Measurements from ENCODE around the gene NOD1.
"Not testable (repeated sequence)": the region's sequence is repeated elsewhere in the genome, so short reads cannot be mapped to it uniquely, and the experiment has no call there.

NOD1 gene

DNA sequence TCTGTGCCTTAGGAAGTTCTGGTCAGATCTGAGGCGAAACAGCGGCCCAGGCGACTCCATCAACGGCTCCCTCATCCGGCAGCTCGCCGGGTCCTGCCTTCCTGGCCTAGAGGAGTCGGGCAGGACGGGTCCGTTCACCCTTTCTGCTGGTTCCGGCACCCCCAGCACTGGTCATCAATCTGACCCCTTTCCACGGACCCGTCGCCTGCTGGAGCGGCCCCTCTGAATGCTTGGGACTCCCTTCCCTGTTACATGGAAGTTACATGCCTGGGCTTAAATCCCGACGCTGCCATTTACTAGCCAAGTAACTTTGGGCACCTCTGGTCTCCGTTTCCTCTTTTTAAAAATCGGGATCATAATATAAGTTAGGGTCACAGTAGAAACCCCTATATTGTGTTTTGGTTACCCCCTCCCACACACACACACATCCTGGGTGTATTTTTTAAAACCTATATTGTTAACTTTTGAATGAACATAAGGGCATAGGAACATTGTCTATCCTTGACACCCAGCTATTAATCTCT is 26.7 kb upstream of the NOD1 start:
- no peak for DNase-seq
- in situ Hi-C loops (cut with MboI; ENCODE audit: low pct_unique_long_range_greater_than_20kb, low sequenced_read_pairs), result no loop called here

DNA sequence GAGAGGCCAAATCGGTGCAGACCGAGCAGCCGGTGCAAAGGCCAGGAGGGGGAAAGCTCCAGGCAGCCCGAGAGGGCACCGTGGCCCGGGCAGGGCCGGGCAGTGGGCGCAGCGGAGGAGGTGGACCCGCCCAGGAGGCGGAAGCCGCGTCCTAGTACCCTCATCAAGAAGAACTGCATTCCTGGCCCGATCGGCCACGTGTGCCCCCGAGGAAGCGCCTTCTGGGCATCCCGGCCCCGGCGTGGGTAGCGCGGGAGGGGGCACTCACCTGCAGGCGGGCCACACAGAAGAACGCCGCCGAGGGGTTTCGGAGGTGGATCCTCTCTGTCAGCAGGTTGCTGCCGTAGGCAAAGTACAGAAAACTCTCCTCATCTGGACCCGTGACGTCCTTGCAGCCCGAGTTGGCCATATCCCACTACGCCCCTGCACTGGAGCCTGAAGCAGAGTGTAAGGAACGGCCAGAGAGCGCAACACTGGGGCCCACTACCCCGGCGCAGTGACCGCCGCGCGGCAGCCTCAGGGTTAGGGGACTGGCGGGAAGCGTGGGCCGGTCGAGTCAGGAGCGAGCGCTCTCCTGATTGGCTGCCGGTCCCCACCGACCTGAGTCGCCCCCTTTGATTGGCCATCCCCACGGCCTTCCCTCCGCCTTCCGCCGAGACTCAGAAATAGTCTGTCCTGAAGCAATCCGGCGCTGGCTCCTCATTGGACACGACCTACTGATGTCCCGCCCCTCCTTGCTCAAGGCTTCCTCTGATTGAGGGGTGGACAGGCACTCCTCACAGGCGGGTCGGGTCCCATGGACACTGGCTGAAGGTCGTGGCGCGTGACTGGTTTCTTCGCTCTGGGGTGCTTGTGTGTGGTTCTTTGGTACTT is 26.0 kb upstream of the NOD1 start, which contains the start of gene GGCT:
GGCT (minus strand) TSS at position 529 of the 873 bp plus-strand sequence; CDS start at position 409, 120 bp downstream.
- peak; percentile 99 for DNase-seq
- in situ Hi-C loops (cut with MboI; ENCODE audit: low pct_unique_long_range_greater_than_20kb, low sequenced_read_pairs), result no loop called here

DNA sequence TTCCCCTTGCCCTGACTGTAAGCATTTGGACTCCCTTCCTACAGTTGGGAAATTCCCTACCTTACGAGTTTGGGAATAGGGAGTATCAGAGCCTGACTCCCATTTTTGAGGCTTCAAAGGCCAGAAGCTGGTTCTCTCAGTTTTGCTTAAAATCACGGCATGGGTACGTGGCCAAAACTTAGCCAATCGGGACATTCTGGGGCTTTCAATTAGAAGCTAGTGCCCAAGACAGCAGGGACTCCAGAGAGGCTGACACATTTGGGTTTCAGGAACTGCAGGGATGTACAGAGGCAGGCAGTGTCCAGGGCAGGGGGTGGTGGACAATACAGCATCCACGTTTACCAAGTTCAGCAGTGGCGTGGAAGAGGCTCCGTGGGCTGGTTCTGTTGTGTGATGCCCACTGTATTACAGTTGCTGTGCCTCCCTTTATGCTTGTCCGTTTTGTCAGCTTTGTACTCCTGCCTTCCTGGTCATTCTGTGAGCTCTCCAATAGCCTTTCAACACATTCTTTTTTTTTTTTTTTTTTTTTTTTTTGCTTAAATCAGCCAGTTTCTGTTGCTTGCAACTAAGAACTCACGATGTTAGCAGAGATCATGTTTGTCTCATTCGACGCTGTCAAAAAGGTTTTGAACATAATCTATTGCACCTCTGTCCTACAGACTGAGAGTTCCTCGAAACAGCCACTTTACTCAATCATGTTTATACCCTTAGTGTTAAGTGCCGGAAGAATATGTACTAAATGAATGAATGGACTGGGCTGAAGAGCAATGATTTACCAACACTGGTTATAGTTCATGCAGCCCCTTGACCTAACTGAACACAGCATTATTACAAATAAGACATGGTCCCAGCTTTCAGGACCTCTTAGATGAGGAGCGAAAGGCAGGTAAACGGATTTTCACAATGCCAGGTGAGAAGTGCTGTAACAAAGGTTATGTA is 25.0 kb upstream of the NOD1 start:
- DNase-seq, result no peak
- in situ Hi-C loops (cut with MboI; ENCODE audit: low pct_unique_long_range_greater_than_20kb, low sequenced_read_pairs), result no loop called here

DNA sequence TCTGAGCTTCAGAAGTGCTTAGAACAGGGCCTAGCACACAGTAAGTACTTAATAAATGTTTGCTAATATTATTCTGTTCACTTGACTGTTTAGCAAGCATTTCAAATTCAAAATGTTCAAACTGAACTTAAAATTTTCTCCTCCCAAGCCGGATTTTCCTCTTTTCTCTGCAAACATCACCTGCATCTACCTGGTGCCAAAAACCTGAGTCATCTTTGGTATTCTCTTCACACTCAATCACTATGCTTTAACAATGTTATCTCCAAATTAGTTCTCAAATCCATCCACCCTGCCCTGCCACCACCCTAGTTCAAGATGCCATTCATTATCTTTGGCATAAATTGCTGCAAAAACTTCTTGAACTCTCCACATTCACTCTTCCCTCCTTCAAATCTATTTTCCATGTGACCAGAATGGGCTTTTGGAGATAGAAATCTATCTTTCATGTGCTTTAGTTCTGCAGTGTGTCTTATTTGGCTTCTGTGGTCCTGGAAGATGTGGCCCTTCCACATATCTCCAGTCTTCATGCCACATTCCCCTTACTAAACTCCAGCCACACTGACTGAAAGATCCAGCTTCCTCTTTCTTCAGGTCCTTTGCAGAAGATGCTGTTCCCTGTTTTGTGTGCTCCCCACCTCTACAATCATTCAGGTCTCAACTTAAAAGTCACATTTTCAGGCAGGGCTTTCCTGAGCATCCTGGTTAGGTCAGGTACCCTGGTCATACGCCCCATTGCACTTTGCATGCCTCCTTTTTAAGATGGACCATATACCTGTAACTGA is 24.1 kb upstream of the NOD1 start:
- DNase-seq, result peak; percentile 56

DNA sequence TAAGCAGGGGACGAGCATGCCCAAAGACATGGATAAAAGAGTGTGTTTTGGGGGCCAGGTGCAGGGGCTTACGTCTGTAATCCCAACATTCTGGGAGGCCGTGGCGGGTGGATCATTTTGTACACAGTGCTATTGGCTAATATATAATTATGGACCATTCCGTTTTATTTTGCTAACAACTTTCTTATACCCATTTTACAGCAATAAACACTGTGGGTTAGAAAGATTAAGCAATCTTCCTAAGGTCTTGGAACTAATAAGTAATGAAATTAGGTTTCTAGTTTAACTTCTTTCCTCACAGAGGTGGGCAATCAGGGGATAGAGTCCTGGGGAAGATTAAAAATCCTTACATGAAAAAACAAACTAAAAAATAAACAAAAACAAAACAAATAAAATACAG is 22.7 kb upstream of the NOD1 start:
- in situ Hi-C loops (cut with MboI; ENCODE audit: low pct_unique_long_range_greater_than_20kb, low sequenced_read_pairs), result no loop called here

More for the DNA sequence above, 24.1 kb upstream of the NOD1 start:
- in situ Hi-C loops (cut with MboI; ENCODE audit: low pct_unique_long_range_greater_than_20kb, low sequenced_read_pairs), result no loop called here

DNA sequence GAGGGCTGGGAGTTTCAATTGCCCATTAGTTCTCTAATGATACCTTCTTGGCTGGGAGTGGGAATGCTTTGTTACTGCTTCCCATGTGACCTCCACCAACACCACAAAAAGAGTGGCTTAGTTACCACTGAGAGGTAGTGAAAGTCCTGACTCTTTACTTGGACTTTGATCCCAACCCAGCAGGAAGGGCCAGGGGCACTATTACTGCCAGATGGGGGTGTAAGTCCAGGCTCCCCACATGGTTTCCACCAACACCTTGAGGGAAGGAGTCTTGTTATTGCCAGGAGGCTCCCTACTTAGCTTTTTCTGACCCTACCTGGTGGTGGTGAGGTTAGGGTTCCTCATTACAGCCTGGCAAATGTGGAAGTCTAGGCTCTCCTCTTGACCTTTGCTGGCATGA is 14.6 kb upstream of the NOD1 start:
- DNase-seq, result no peak
- in situ Hi-C loops (cut with MboI; ENCODE audit: low pct_unique_long_range_greater_than_20kb, low sequenced_read_pairs), result no loop called here

More for the DNA sequence above, 22.7 kb upstream of the NOD1 start:
- no peak for DNase-seq

DNA sequence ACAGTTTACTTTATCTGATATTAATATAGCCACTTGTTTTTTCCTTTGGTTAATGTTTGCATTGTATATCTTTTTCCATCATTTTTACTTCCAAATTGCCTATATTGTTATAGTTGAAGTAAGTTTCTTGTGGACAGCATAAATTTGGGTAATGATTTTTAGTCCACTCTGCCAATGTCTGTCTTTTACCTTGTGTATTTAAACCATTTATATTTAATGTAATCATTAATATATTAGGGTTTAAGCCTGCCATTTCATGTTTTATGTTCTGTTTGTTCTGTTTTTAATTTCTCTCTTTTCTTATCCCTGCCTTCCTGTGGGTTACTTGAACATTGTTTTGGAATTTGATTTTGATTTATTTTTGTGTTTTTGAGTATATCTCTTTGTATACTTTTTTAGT is 12.8 kb upstream of the NOD1 start:
- DNase-seq, result no peak
- in situ Hi-C loops (cut with MboI; ENCODE audit: low pct_unique_long_range_greater_than_20kb, low sequenced_read_pairs), result no loop called here

DNA sequence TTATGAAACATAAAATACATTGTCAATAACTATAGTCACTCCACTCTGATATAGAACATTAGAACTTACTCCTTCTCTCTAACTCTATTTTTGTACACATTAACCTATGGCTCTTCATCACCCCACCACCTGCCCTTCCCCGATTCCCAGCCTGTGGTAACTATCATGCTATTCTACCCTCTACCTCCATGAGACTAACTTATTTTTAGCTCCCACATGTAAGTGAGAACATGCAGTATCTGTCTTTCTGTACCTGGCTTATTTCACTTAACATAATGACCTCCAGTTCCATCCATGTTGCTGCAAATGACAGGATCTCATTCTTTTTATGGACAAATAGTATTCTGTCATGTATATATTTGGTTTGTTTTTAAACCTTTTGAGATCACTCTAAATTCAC is 8.8 kb upstream of the NOD1 start:
- in situ Hi-C loops (cut with MboI; ENCODE audit: low pct_unique_long_range_greater_than_20kb, low sequenced_read_pairs), result no loop called here
- DNase-seq, result no peak

DNA sequence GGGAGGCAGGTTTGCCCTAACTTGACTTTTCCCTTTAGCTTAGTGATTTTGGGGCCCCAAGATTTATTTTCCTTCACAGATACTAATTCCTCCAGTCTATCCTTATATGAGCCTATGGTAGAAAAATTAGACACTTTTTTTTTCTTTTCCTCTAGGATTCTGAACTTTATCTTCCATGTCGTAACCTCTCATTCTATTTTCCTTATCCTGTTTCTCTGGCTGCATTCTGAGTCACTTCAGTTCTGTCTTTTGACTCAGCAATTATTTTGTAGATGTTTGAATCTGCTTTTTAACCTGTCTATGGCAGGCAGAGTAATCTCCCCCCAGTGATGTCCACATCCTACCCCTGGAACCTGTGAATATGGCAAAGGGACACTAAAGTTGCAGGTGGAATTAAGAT is 7.1 kb upstream of the NOD1 start:
- in situ Hi-C loops (cut with MboI; ENCODE audit: low pct_unique_long_range_greater_than_20kb, low sequenced_read_pairs), result no loop called here
- no peak for DNase-seq

DNA sequence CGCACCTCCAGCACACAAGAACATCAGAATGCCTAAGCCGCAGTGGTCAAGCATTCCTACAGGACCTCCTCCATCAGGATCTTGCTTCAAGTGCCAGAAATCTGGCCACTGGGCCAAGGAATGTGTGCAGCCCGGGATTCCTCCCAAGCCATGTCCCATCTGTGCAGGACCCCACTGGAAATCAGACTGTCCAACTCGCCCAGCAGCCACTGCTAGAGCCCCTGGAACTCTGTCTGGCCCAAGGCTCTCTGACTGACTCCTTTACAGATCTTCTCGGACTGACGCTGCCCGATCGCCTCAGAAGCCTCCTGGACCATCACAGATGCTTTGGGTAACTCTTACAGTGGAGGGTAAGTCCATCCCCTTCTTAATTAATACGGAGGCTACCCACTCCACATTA is 2.8 kb upstream of the NOD1 start:
- DNase-seq; in situ Hi-C loops (cut with MboI; ENCODE audit: low pct_unique_long_range_greater_than_20kb, low sequenced_read_pairs): not testable (repeated sequence)

DNA sequence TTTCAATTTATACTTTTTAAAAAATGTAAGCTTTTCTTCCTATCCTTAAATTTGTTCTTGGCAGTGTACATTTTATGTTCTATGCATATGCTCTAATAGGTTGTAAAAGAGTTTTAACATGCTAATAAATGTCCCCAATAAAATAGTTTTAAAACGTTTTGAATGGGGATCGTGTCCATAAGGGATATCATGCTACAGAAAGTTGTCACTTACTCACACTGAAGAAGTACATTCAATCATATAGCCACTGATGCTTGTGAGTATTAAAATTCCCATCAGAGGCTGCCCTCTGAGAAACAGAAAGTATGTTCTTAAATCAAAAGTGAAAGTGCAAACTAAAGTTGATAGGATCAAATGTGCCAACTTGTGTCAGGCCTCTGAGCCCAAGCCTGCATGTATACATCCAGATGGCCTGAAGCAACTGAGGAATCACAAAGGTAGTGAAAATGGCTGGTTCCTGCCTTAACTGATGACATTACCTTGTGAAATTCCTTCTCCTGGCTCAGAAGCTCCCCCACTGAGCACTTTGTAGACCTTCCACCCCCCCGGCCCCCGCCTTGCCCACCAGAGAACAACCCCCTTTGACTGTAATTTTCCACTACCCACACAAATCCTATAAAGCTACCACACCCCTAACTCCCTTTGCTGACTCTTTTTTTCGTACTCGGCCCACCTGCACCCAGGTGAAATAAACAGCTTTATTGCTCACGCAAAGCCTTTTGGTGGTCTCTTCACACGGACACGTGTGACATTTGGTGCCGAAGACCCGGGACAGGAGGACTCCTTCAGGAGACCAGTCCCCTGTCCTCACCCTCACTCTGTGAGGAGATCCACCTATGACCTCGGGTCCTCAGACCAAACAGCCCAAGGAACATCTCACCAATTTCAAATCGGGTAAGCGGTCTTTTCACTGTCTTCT is 877 bp upstream of the NOD1 start:
- in situ Hi-C loops (cut with MboI; ENCODE audit: low pct_unique_long_range_greater_than_20kb, low sequenced_read_pairs), result no loop called here
- no peak for DNase-seq

DNA sequence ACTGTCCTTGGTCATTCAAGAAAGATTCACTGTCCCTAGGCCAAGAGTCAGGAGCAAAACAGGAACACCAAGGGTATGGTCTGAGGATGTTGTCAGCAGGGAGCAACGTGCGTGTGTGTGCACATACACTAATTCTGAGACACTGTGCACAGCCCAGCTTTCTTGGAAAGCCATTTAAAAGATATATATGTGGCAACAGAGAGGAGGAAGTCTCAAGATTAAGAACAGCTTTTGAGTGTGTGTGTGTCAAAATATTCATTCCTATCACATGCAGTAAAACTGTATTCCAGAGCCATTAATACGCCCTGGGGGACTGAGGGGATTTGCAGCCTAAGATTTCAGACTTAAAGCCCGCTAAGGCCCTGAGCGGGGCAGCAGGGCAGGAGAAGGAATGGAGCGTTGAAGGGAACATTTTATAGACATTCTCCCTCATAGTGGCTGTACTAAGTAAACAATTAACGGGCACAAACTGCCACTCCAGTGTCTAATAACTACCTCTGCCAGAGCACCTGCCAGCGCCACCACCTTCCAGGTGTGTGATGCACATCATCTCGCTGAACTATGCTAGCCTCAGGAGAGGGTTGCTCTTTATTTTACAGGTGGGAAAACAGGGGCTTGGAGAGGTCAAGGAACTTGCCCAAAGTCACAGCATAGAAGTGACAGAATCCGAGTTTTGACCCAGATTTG is 2.0 kb downstream of the NOD1 start:
- DNase-seq, result peak; percentile 60
- in situ Hi-C loops (cut with MboI; ENCODE audit: low pct_unique_long_range_greater_than_20kb, low sequenced_read_pairs), result no loop called here

DNA sequence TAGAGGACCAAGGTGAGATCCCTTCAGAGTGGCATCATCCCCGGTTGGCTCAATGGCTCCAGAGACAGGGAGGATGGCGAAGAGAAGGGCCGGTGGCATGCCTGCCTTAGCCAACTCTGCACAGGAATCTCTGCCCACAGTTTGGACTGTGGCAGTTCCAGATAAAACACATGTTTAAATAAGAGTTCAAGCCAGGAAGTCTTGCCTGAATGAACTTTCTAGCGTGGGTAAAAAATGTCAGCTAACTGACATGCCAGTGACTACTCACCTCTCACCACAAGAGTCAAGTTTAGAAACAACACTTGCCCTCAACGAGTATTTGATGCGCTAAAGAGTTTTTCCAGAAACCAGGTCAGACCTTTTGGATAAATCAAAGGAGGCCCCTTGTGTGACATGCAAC is 3.0 kb downstream of the NOD1 start:
- DNase-seq, result no peak
- in situ Hi-C loops (cut with MboI; ENCODE audit: low pct_unique_long_range_greater_than_20kb, low sequenced_read_pairs), result no loop called here

DNA sequence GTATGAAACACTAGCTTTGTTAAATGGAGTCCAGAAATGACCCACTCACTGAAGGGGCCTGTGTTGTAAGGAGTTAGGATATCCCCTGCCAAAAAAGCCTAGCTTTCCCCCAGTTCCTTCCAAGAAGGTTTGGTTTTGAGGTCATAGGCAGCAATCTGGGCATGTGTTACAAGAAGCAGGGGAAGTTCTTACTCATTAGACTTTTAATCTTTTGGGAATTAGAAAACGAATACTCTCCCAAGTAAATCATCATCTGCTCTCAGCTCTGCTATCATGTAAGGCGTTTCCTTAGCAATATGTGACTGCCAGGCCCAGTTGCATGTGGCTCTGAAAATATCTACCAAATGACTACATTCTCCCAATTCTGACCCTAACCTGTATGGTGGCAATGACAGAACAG is 3.7 kb downstream of the NOD1 start:
- in situ Hi-C loops (cut with MboI; ENCODE audit: low pct_unique_long_range_greater_than_20kb, low sequenced_read_pairs), result no loop called here
- no peak for DNase-seq

DNA sequence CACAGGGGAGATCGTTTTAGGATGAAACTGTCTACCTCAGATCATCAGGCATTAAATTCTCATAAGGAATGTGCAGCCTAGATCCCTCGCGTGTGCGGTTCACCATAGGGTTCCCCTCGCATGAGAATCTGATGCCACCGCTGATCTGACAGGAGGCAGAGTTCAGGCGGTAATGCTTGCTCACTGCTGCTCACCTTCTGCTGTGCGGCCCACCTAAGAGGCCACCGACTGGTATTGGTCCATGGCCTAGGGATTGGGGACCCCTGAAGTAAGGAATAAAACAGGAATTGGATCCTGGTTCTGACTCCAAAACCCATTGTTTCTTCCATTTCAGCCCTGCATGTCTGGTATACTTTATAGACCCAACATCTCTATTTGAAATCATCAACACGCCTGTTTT is 4.1 kb downstream of the NOD1 start:
- no peak for DNase-seq
- in situ Hi-C loops (cut with MboI; ENCODE audit: low pct_unique_long_range_greater_than_20kb, low sequenced_read_pairs), result no loop called here

DNA sequence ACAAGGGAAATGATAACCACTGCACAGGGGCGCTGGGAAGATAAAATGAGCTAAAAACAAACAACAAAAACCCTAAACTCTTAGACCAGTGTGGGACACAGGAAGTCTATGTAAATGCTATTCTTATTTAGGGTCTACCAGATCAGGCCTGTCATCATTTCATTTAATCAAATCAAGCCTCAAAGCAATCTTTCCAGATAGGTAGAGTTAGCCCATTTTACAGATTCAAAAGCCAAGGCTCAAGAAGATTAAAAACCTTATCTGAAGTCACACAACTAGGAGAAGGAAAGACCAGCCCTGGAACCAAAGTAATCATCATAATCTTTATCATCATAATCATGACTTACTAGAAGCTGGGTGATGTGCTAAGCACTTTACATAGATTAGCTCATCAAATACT is 4.7 kb downstream of the NOD1 start:
- DNase-seq, result no peak
- in situ Hi-C loops (cut with MboI; ENCODE audit: low pct_unique_long_range_greater_than_20kb, low sequenced_read_pairs), result no loop called here

Measured in KBM-7 (cell line).